Colonic mucosa (tissue), 4 donors: ENCODE data around the gene PPP2R5A. TPM values are rescaled to one million over a fixed set of nuclear protein-coding genes. Genes with fewer than 3 reads are reported as not detected.
"Not testable (repeated sequence)": the region's sequence is repeated elsewhere in the genome, so short reads cannot be mapped to it uniquely, and the experiment has no call there.

Experiments used
- DNase-seq: peaks from one replicate; pipeline ENCODE4 v3.0.0-alpha.2; 2020
- H3K27ac ChIP-seq: fragments of 200-600 bp; one replicate; pipeline ENCODE4 v1.8.0; 2021
- H3K27me3 ChIP-seq: fragments of 200-600 bp; one replicate; pipeline ENCODE4 v1.8.0; 2021
- H3K36me3 ChIP-seq: fragments of 200-600 bp; one replicate; pipeline ENCODE4 v1.8.0; 2021
- H3K4me1 ChIP-seq: fragments of 200-600 bp; one replicate; pipeline ENCODE4 v1.8.0; 2021; ENCODE audit warnings: mild to moderate bottlenecking
- H3K4me3 ChIP-seq: fragments of 200-600 bp; one replicate; pipeline ENCODE4 v1.8.0; 2021
- H3K9ac ChIP-seq, 2 donors: one replicate each; pipeline ENCODE4 v1.7.0; 2013; ENCODE audit warnings: control low read depth in 2 of 2, low read depth in 2 of 2, low read length in 2 of 2
- H3K9me3 ChIP-seq: fragments of 200-600 bp; one replicate; pipeline ENCODE4 v1.8.0; 2021
- intact Hi-C: fragments of 100-400 bp; cut with DNase I; formaldehyde crosslinking; loops from one replicate; pipeline ENCODE4 v1.14.1; 2022
- total RNA-seq, 2 donors: library from RNA; stranded (reverse); fragmentation: NEBNext Ultra II Directional in 1 of 2; extraction: Animal tissue kit (Norgen Biotek cat#: 25700) in 1 of 2; gene quantifications; one replicate each; pipeline ENCODE4 v1.2.1, GENCODE V29; 2021
- TF ChIP-seq, protein P1 (sequence below): fragments of 200-600 bp; IDR thresholded peaks from one replicate; pipeline ENCODE4 v1.8.0; 2022; ENCODE audit warnings: antibody characterized with exemption, mild to moderate bottlenecking
- donor health status: healthy.
- donor health status: DM: no; HTN: no; CAD: no.
- donor health status: DM: no; HTN: no; CAD: no.

The PPP2R5A gene
- total RNA-seq, 2 donors from 2014 or later = 62.4 to 78.2 TPM

DNA sequence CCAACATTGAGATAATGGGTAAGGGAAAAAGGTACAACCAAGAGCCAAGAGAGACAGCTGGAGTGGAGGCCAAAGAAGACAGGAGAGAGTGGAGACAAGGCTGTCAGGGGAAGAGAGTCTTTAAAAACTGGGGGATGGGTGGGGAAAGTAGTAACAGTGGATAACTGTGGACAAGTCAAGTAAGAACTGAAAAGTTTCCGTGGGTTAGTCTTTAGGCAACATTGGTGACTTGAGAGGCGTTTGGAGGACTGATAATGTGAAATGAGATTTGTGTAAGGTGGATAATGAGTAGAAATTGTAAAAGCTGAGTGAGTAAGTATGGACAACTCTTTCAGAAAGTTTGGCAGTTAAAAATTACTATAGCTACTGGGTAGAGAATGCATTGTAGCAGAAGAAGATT is 10.4 kb downstream of the PPP2R5A start:
- DNase-seq = no peak
- TF ChIP-seq, protein P1, sequence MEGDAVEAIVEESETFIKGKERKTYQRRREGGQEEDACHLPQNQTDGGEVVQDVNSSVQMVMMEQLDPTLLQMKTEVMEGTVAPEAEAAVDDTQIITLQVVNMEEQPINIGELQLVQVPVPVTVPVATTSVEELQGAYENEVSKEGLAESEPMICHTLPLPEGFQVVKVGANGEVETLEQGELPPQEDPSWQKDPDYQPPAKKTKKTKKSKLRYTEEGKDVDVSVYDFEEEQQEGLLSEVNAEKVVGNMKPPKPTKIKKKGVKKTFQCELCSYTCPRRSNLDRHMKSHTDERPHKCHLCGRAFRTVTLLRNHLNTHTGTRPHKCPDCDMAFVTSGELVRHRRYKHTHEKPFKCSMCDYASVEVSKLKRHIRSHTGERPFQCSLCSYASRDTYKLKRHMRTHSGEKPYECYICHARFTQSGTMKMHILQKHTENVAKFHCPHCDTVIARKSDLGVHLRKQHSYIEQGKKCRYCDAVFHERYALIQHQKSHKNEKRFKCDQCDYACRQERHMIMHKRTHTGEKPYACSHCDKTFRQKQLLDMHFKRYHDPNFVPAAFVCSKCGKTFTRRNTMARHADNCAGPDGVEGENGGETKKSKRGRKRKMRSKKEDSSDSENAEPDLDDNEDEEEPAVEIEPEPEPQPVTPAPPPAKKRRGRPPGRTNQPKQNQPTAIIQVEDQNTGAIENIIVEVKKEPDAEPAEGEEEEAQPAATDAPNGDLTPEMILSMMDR = no peak
- Histone ChIP-seq H3K9ac (no peak overlapping the region), H3K27me3 (no peaks in the 10 kb centered on the region), H3K4me3 (no peak overlapping the region), H3K36me3 (no peaks in the 10 kb centered on the region), H3K9me3 (no peaks in the 10 kb centered on the region), H3K4me1 (no peaks in the 10 kb centered on the region), H3K27ac (no peak overlapping the region)
- intact Hi-C loops = no loop called here

DNA sequence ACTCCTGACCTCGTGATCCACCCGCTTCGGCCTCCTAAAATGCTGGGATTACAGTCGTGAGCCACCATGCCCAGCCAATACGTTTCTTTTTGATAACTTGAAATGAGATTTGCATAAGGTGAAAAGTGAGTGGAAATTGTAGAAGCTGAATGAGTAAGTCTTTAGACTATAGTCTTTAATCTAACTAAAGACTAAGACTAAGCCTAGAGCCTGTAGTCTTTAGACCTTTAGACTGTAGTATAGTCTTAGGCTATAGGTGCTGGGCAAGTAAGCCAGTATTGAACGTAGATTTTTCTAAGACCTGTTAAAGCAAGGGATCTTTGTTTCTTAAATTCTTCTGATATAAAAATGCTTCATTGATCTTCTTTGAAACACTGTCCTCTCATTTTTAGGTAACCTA is 12.1 kb downstream of the PPP2R5A start:
- TF ChIP-seq, protein P1 = no peak
- H3K4me1 ChIP-seq = no peaks in the 10 kb centered on the region

DNA sequence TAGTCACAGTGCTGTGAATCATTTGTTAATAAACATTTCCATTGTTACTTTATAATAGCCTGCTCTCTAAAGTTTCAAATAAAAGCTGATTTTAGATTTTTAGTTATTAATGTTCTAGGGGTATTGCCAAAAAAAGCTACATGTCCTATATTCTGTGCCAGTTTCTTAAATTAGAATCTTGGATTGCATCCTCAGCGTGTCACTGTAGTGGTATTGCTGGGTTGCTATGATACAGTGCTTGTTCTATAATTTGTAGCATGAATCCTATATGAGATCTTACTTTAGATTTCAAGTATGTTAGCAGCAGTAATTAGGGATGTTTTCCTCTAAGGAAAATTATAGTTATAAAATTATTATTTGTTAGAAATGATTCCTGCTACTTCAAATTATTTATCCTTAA is 16.4 kb downstream of the PPP2R5A start:
- no peak for DNase-seq
- Histone ChIP-seq H3K4me1 (no peaks in the 10 kb centered on the region), H3K27ac (no peak overlapping the region), H3K4me3 (no peak overlapping the region), H3K36me3 (no peaks in the 10 kb centered on the region), H3K9ac (no peak overlapping the region), H3K9me3 (no peaks in the 10 kb centered on the region), H3K27me3 (no peaks in the 10 kb centered on the region)
- TF ChIP-seq, protein P1 = no peak
- intact Hi-C loops = no loop called here

More for the DNA sequence above, 12.1 kb downstream of the PPP2R5A start:
- DNase-seq = no peak
- H3K36me3 ChIP-seq = no peaks in the 10 kb centered on the region
- no peak overlapping the region for H3K4me3 ChIP-seq
- no peak overlapping the region for H3K9ac ChIP-seq
- H3K27ac ChIP-seq = no peak overlapping the region
- H3K27me3 ChIP-seq = no peaks in the 10 kb centered on the region
- intact Hi-C loops = no loop called here
- H3K9me3 ChIP-seq = no peaks in the 10 kb centered on the region

DNA sequence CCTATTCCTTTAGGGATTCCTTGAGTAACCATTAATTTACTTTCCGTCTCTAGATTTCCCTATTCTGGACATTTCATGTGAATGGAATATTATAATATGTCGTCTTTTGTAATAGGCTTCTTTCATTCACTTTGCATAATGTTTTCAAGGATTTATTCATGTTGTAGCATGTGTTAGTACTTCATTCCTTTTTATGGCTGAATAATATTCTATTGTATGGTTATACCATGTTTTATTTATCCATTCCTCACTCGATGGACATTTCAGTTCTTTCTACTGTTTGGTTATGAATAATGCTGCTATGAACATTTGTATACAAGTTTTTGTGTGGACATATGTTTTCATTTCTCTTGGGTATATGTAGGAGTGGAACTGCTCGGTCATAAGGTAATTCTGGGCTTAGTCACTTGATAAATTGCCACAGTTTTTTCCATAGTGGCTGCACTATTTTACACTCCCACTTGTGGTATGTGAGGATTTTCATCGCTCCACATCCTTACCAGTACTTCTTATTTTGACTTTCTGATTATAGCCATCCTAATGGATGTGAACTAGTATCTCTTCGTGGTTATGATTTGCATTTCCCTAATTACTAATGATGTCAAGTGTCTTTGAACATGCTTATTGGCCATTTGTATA is 17.7 kb downstream of the PPP2R5A start:
- H3K9me3 ChIP-seq = no peaks in the 10 kb centered on the region
- TF ChIP-seq, protein P1 = no peak
- no peak for DNase-seq
- no peak overlapping the region for H3K4me3 ChIP-seq
- no peaks in the 10 kb centered on the region for H3K36me3 ChIP-seq
- no peaks in the 10 kb centered on the region for H3K27me3 ChIP-seq
- H3K27ac ChIP-seq = no peak overlapping the region
- no peaks in the 10 kb centered on the region for H3K4me1 ChIP-seq
- intact Hi-C loops = no loop called here
- H3K9ac ChIP-seq = no peak overlapping the region

DNA sequence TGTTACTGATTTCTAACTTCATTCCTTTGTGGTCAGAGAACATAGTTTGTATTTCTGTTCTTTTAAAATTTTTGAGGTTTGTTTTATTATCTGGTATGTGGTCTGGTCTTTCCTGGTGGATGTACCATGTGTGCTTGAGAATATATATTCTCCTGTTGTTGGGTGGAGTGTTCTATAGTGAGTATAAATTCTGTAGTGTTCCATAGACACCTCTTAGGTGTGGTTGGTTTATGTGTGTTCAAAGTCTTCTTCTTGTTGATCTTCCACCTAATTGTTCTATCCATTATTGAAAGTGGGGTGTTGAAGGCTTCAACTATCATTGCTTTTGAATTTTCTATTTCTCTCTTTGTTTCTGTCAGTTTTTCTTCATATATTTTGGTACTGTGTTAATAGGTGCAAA is 20.1 kb downstream of the PPP2R5A start:
- Histone ChIP-seq H3K27ac (no peak overlapping the region), H3K9me3 (no peaks in the 10 kb centered on the region), H3K4me3 (no peak overlapping the region), H3K27me3 (no peaks in the 10 kb centered on the region), H3K4me1 (no peaks in the 10 kb centered on the region), H3K36me3 (no peaks in the 10 kb centered on the region), H3K9ac (no peak overlapping the region)
- TF ChIP-seq, protein P1 = no peak
- intact Hi-C loops = no loop called here
- DNase-seq = no peak

DNA sequence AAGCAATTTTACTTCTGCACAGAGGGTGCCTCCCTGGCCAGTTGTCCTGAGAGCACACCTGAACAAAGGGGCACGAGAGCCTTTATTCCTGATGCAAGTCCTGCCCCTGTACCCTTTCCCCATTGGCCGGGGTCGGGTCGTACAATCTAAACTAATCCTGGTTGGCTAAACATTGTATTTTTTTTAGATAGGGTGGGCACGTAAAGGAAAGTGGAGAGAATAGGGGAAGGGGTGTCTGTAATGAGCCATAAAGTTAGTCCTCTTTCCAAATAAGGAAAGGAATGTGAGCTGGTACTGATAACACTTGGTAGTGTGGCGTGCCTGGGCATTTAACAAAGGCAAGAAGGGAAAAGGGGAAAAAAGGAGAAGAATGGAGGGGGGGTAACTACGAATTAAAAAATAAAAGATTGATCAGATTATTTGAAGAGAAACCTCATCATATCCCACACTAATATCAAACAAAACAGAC is 20.8 kb downstream of the PPP2R5A start:
- H3K9ac ChIP-seq, DNase-seq, H3K4me1 ChIP-seq, H3K36me3 ChIP-seq, H3K27me3 ChIP-seq, H3K9me3 ChIP-seq, H3K4me3 ChIP-seq, intact Hi-C loops, H3K27ac ChIP-seq: not testable (repeated sequence)
